Measurements from ENCODE around the gene NSD1. TPM values are rescaled to one million over a fixed set of nuclear protein-coding genes. Genes with fewer than 3 reads are reported as not detected.

NSD1 gene
- total RNA-seq, 1 experiment from 2014 or later: 58.8 TPM

DNA sequence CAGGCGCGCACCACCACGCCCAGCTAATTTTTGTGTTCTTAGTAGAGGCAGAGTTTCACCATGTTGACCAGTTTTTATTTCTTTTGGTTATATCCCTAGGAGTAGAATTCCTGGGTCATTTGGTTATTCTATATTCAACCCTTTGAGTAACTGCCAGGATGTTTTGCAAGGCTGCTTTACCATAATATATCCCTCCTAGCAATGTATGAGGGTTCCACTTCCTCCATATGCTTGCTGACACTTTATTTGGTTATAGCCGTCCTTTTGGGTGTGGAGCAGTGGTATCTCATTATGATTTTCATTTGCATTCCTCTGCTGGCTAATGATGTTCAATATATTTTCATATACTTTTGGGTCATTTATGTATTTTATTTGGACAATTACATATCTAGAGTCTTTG lies 88.7 kb downstream of the NSD1 start:
- Histone ChIP-seq H3K36me3 (ENCODE audit: control insufficient read depth in 1 of 2, insufficient read depth in 2 of 2, low read length in 2 of 2) (no peaks in the 10 kb centered on the region), H3K4me2 (ENCODE audit: low read length) (no peak overlapping the region), H3K27me3 (ENCODE audit: insufficient read depth, low read length) (no peaks in the 10 kb centered on the region), H3K79me2 (ENCODE audit: insufficient read depth, low read length) (peaks cover 93% of the 10 kb centered on the region), H3K27ac (ENCODE audit: low read depth, low read length) (no peak overlapping the region), H2AFZ (ENCODE audit: low read depth, low read length, poor library complexity, severe bottlenecking) (no peak overlapping the region), H3K9me2 (ENCODE audit: insufficient read depth) (no peaks in the 10 kb centered on the region), H3K9me3 (ENCODE audit: control insufficient read depth in 1 of 2, insufficient read depth in 1 of 2, low read depth in 1 of 2, low read length in 2 of 2) (no peaks in the 10 kb centered on the region), H4K20me1 (ENCODE audit: insufficient read depth) (no peaks in the 10 kb centered on the region), H3K4me1 (ENCODE audit: control insufficient read depth in 1 of 2, insufficient read depth in 2 of 2, low read length in 2 of 2) (no peaks in the 10 kb centered on the region), H3K9ac (ENCODE audit: low read length) (no peak overlapping the region), H3K4me3 (replicated peaks in 1 of 2; ENCODE audit: low read depth in 1 of 2, low read length in 2 of 2) (no peak overlapping the region)
- TF ChIP-seq EZH2 (IDR thresholded peaks at IDR 0.05): no peak
- TF ChIP-seq, protein P1, sequence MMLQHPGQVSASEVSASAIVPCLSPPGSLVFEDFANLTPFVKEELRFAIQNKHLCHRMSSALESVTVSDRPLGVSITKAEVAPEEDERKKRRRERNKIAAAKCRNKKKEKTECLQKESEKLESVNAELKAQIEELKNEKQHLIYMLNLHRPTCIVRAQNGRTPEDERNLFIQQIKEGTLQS (IDR thresholded peaks at IDR 0.05): no peak
- TF ChIP-seq RAD21 (IDR thresholded peaks at IDR 0.05; ENCODE audit: low read depth): no peak
- TF ChIP-seq YY1 (IDR thresholded peaks at IDR 0.05; ENCODE audit: extremely low read depth, insufficient replicate concordance, low read depth, low read length): no peak
- ChIA-PET POLR2A (no interaction called here), CTCF (no interaction called here), RAD21 (ENCODE audit: low non-redundant PET in 1 of 2, low total read pairs in 2 of 2, uncharacterized antibody in 2 of 2, unreplicated experiment in 2 of 2) (no interaction called here)
- no TSS peak for BruUV-seq (replicated peaks)
- no peak for DNase-seq (ENCODE audit: low read depth, low spot score)
- no peak for ATAC-seq
- intact Hi-C loops (cut with micrococcal nuclease): no loop called here

DNA sequence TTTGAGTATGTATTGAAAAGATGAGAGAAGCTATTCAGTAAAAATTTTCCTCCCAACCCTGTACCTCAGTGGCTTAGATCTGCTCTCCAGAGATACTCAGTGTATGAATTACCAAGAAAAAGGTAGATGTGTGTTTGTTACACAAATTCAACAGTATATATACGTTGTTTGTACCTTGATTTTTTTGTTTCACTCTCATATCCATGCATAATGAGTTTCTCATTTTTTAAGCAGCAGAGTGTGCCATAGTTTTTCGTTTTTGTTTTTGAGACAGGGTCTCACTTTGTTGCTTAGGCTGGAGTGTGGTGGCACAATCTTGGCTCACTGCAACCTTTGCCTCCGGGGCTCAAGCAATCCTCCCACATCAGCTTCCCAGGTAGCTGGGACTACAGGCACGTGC lies 92.2 kb downstream of the NSD1 start:
- H3K9me3 ChIP-seq (ENCODE audit: control insufficient read depth in 1 of 2, insufficient read depth in 1 of 2, low read depth in 1 of 2, low read length in 2 of 2): no peaks in the 10 kb centered on the region
- H3K4me2 ChIP-seq (ENCODE audit: low read length): no peak overlapping the region
- H3K27me3 ChIP-seq (ENCODE audit: insufficient read depth, low read length): no peaks in the 10 kb centered on the region
- CTCF ChIA-PET: no interaction called here
- H3K36me3 ChIP-seq (ENCODE audit: control insufficient read depth in 1 of 2, insufficient read depth in 2 of 2, low read length in 2 of 2): no peaks in the 10 kb centered on the region
- ATAC-seq (no peak), DNase-seq (ENCODE audit: low read depth, low spot score) (no peak)
- H3K9ac ChIP-seq (ENCODE audit: low read length): no peak overlapping the region
- RAD21 ChIA-PET (ENCODE audit: low non-redundant PET in 1 of 2, low total read pairs in 2 of 2, uncharacterized antibody in 2 of 2, unreplicated experiment in 2 of 2): no interaction called here
- peaks cover 2 to 6% of the 10 kb centered on the region in 2 experiments; a peak in 3 of 4 replicates for H3K4me1 ChIP-seq (ENCODE audit: control insufficient read depth in 1 of 2, insufficient read depth in 2 of 2, low read length in 2 of 2)
- H3K27ac ChIP-seq (ENCODE audit: low read depth, low read length): no peak overlapping the region
- no TSS peak for BruUV-seq (replicated peaks)
- no peak overlapping the region for H2AFZ ChIP-seq (ENCODE audit: low read depth, low read length, poor library complexity, severe bottlenecking)
- intact Hi-C loops (cut with micrococcal nuclease): no loop called here
- peaks cover 10% of the 10 kb centered on the region; the same call in 1 of the 2 replicates for H4K20me1 ChIP-seq (ENCODE audit: insufficient read depth)
- H3K4me3 ChIP-seq (replicated peaks in 1 of 2; ENCODE audit: low read depth in 1 of 2, low read length in 2 of 2): no peak overlapping the region
- POLR2A ChIA-PET: no interaction called here
- H3K79me2 ChIP-seq (ENCODE audit: insufficient read depth, low read length): peaks cover 88% of the 10 kb centered on the region
- no peaks in the 10 kb centered on the region for H3K9me2 ChIP-seq (ENCODE audit: insufficient read depth)
- TF ChIP-seq, protein P2, sequence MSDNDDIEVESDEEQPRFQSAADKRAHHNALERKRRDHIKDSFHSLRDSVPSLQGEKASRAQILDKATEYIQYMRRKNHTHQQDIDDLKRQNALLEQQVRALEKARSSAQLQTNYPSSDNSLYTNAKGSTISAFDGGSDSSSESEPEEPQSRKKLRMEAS (IDR thresholded peaks at IDR 0.05): no peak
- TF ChIP-seq EZH2 (IDR thresholded peaks at IDR 0.05): no peak
- TF ChIP-seq JUND (IDR thresholded peaks at IDR 0.05): no peak
- TF ChIP-seq, protein P3, sequence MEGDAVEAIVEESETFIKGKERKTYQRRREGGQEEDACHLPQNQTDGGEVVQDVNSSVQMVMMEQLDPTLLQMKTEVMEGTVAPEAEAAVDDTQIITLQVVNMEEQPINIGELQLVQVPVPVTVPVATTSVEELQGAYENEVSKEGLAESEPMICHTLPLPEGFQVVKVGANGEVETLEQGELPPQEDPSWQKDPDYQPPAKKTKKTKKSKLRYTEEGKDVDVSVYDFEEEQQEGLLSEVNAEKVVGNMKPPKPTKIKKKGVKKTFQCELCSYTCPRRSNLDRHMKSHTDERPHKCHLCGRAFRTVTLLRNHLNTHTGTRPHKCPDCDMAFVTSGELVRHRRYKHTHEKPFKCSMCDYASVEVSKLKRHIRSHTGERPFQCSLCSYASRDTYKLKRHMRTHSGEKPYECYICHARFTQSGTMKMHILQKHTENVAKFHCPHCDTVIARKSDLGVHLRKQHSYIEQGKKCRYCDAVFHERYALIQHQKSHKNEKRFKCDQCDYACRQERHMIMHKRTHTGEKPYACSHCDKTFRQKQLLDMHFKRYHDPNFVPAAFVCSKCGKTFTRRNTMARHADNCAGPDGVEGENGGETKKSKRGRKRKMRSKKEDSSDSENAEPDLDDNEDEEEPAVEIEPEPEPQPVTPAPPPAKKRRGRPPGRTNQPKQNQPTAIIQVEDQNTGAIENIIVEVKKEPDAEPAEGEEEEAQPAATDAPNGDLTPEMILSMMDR (IDR thresholded peaks at IDR 0.05 in 2 of 3, conservative IDR thresholded peaks at IDR 0.05 in 1 of 3; ENCODE audit: borderline replicate concordance in 1 of 3, insufficient read depth in 1 of 3, low read depth in 2 of 3, low read length in 2 of 3): no peak
- TF ChIP-seq, protein P4, sequence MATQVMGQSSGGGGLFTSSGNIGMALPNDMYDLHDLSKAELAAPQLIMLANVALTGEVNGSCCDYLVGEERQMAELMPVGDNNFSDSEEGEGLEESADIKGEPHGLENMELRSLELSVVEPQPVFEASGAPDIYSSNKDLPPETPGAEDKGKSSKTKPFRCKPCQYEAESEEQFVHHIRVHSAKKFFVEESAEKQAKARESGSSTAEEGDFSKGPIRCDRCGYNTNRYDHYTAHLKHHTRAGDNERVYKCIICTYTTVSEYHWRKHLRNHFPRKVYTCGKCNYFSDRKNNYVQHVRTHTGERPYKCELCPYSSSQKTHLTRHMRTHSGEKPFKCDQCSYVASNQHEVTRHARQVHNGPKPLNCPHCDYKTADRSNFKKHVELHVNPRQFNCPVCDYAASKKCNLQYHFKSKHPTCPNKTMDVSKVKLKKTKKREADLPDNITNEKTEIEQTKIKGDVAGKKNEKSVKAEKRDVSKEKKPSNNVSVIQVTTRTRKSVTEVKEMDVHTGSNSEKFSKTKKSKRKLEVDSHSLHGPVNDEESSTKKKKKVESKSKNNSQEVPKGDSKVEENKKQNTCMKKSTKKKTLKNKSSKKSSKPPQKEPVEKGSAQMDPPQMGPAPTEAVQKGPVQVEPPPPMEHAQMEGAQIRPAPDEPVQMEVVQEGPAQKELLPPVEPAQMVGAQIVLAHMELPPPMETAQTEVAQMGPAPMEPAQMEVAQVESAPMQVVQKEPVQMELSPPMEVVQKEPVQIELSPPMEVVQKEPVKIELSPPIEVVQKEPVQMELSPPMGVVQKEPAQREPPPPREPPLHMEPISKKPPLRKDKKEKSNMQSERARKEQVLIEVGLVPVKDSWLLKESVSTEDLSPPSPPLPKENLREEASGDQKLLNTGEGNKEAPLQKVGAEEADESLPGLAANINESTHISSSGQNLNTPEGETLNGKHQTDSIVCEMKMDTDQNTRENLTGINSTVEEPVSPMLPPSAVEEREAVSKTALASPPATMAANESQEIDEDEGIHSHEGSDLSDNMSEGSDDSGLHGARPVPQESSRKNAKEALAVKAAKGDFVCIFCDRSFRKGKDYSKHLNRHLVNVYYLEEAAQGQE (IDR thresholded peaks at IDR 0.05; ENCODE audit: low read depth): no peak
- no peak for TF ChIP-seq YY1 (IDR thresholded peaks at IDR 0.05; ENCODE audit: extremely low read depth, insufficient replicate concordance, low read depth, low read length)
- no peak for TF ChIP-seq SP1 (IDR thresholded peaks at IDR 0.05; ENCODE audit: low read depth)
- TF ChIP-seq ELF1 (IDR thresholded peaks at IDR 0.05; ENCODE audit: borderline replicate concordance, low read depth): no peak
- no peak for TF ChIP-seq ZFX (IDR thresholded peaks at IDR 0.05)
- TF ChIP-seq FOSL1 (IDR thresholded peaks at IDR 0.05; ENCODE audit: low read depth): no peak
- TF ChIP-seq EZH2phosphoT487 (IDR thresholded peaks at IDR 0.05; ENCODE audit: borderline replicate concordance): no peak
- TF ChIP-seq, protein P1 (IDR thresholded peaks at IDR 0.05): no peak
- TF ChIP-seq ZNF274 (IDR thresholded peaks at IDR 0.05; ENCODE audit: low read depth, low read length): no peak

Data from HCT116 (cell line).